HL-60/S4 treated with phorbol 12-myristate 13-acetate at 8.2 ng/mL for 4 days and 3 days (cell line): ENCODE data around the gene RNASE13.
"Not testable (repeated sequence)": the region's sequence is repeated elsewhere in the genome, so short reads cannot be mapped to it uniquely, and the experiment has no call there.

Experiments used
- in situ Hi-C: fragments of 300-500 bp; cut with MboI; formaldehyde crosslinking; loops from 2 replicates; pipeline ENCODE4 v1.15.0; 2022; ENCODE audit warnings: low sequenced_read_pairs

RNASE13 gene

DNA sequence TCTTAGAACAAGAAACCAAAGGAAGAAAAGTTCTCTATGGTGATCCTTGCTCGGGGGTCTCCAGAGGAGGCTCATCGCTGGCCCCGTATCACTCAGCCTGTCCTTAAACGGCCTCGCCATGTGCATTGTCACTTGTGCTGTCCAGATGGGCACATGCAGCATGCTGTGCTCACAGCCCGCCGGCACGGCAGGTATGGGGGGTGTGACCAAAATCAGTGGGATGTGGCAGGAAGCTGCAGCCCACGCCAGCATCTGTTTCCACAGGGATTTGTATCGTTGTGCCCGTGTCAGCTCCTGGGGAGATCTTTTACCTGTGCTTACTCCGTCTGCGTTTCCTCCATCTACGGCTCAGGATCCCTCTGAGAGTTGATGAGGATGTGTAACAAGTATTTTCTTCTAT, 38.1 kb downstream of the RNASE13 start:
- in situ Hi-C loops: no loop called here

DNA sequence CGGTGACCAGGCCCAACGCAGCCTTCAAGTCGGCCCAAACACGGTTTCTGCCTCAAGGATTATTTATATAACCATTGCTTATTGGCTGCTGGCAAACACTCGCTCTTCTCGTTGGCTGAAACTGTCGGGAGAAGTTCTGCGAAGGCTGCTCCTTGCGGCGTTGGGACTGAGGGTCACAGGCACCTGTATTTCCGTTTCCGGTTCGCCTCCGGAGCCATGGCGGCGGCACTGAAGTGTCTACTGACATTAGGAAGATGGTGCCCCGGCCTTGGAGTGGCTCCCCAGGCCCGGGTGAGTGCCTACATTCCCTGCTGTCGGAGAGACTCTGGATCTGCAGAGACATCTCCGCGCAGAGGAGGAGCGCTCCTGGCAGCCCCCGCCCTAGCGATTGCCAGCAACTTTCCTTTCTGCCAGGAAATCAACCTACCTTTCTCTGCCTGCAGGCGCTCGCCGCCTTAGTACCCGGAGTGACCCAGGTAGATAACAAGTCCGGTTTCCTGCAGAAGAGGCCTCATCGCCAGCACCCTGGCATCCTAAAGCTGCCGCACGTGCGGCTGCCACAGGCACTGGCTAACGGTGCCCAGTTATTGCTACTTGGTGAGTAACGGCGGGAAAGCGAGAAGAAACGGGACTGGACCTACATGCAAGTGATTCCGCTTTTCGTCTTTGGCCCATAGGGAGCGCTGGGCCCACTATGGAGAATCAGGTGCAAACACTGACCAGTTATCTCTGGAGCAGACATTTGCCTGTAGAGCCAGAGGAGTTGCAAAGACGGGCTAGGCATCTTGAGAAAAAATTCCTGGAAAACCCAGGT, 44.6 kb downstream of the RNASE13 start, which contains the start of gene METTL17:
METTL17 (plus strand) TSS at position 194 of the 814 bp plus-strand sequence; CDS start at position 217, 23 bp downstream.
- in situ Hi-C loops: no loop called here

DNA sequence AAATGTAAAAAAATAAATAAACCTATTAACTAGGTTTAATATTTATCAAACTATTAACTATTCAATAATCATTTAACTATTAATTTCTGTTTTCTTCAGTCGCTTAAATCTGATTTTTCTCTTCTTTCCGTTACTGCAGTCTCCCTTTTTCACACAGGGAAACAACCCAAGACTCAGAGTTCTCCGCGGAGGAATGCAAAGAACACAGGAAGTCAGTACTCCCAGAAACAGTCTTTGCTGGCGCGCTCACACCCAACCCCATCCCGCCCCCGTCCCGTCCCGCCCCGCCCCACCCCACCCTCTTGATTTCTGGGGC, 45.2 kb downstream of the RNASE13 start:
- in situ Hi-C loops: no loop called here

DNA sequence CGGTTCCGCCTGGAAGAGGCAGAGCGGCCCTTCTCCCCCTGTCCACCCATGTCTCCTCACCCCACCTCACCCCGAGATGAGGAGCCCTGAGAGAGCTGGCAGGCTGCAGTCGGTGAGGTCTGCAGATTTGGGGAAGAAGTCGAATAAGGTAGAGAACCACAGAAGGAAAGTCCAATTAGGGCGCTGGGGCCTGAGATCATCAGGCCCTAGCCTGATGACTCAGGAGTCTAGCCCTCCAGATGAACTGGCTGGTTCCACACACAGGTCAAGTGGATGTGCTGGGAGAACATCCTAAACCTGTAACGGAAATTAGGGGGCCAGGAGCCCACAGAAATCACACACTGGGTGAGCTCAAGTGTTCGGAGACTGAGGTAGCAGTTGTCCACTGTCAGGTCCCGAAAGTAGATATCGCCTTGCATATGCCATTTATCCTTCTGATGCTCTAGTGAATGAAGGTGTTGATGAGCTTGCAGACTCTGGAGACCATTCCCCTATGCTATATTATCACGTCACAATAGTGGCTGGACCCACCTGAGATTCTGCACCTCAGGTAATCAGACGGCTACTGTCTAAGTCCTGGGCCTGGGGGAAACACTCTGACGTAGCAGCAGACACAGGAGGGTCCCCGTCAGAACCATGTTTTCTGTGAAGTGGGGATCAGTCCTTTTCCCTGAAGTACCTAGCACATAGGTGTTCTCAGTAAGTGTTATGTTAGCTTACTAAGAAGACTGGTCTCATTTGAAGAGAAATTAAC, 45.7 kb downstream of the RNASE13 start:
- in situ Hi-C loops: no loop called here

DNA sequence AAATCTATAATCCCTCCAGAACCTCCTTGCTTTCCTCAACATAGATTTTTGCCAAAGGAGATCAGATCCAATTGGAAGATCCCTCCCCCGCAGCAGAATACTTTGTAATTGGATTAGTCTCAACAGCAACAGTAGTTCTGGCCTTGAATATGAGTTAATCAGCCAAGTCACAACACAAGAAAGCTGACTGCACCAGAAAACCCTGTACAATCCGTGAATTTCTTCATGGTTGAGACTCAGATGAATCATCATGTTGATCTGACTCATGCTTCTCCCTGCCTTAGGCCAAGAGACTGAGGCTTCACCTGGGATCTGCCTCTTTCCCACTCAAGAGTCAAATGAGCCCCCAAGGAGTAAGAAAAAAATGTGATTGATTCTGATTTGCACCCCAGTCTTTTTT, 47.8 kb downstream of the RNASE13 start:
- in situ Hi-C loops: no loop called here

DNA sequence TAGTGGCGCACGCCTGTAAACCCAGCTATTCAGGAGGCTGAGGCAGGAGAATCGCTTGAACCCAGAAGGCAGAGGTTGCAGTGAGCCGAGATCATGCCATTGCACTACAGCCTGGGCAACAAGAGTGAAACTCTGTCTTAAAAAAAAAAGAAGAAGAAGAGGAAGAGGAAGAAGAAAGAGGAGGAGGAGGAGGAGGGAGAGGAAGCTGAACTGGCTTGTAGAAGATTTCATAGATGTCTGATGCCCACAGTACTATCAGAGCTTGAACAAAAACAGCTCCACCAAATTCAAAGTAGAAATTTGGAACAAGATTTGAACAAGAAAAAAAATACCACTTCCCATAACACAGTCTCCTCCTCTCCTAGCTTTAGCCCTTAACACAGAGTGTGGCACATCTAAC, 49.0 kb downstream of the RNASE13 start:
- in situ Hi-C loops: not testable (repeated sequence)
